Occipital lobe (tissue), 2 donors: ENCODE measurements around the gene ADH1C. TPM values are rescaled to one million over a fixed set of nuclear protein-coding genes. Genes with fewer than 3 reads are reported as not detected.
"Not testable (repeated sequence)": the region's sequence is repeated elsewhere in the genome, so short reads cannot be mapped to it uniquely, and the experiment has no call there.

ENCODE experiments used
- DNase-seq: peaks from one replicate; lab custom pipeline; 2025; lab: John Stamatoyannopoulos, UW
- total RNA-seq: library from RNA; depleted of rRNA; stranded (reverse); fragments of >200 nt; gene quantifications from one replicate; pipeline ENCODE4 v1.2.3, GENCODE V29; 2014

ADH1C gene
- total RNA-seq, 1 donor from 2014 or later = not detected

GRCh38 chr4:99359480-99360204 lies 7.1 kb upstream of the ADH1C start:
- no peak for DNase-seq

GRCh38 chr4:99357948-99358347 lies 5.4 kb upstream of the ADH1C start:
- no peak for DNase-seq

GRCh38 chr4:99356992-99357391 lies 4.4 kb upstream of the ADH1C start:
- DNase-seq = no peak

GRCh38 chr4:99356149-99356548 lies 3.6 kb upstream of the ADH1C start:
- DNase-seq = not testable (repeated sequence)

GRCh38 chr4:99351487-99351886 lies 1.1 kb downstream of the ADH1C start:
- DNase-seq = no peak

GRCh38 chr4:99349338-99349737 lies 3.2 kb downstream of the ADH1C start:
- no peak for DNase-seq

- not testable (repeated sequence) for DNase-seq
Observed at GRCh38 chr4:99342624-99343023, 9.9 kb downstream of the ADH1C start.

- no peak for DNase-seq
Observed at GRCh38 chr4:99341426-99341825, 11.1 kb downstream of the ADH1C start.

GRCh38 chr4:99339172-99339571 lies 13.4 kb downstream of the ADH1C start:
- no peak for DNase-seq

- DNase-seq = no peak
Observed at GRCh38 chr4:99336553-99336952, 16.0 kb downstream of the ADH1C start.

- no peak for DNase-seq
Observed at GRCh38 chr4:99334880-99335279, 17.7 kb downstream of the ADH1C start.

GRCh38 chr4:99330648-99331047 lies 21.9 kb downstream of the ADH1C start:
- DNase-seq = no peak

- DNase-seq = no peak
Observed at GRCh38 chr4:99329876-99330275, 22.7 kb downstream of the ADH1C start.

- no peak for DNase-seq
Observed at GRCh38 chr4:99324979-99325378, 27.6 kb downstream of the ADH1C start.

- DNase-seq = no peak
Observed at GRCh38 chr4:99324361-99324760, 28.2 kb downstream of the ADH1C start.

- no peak for DNase-seq
Observed at GRCh38 chr4:99323756-99324155, 28.8 kb downstream of the ADH1C start.

- DNase-seq = no peak
Observed at GRCh38 chr4:99321241-99322191, 31.0 kb downstream of the ADH1C start, which contains the start of gene ADH1B. TSS of gene ADH1B (minus strand) at chr4:99321401. CDS start at chr4:99321331, 70 bp downstream.

- DNase-seq = not testable (repeated sequence)
Observed at GRCh38 chr4:99317811-99318210, 34.7 kb downstream of the ADH1C start.

- DNase-seq = no peak
Observed at GRCh38 chr4:99317354-99317753, 35.2 kb downstream of the ADH1C start.

GRCh38 chr4:99315839-99316238 lies 36.7 kb downstream of the ADH1C start:
- no peak for DNase-seq

- DNase-seq = no peak
Observed at GRCh38 chr4:99314211-99314610, 38.3 kb downstream of the ADH1C start.

- DNase-seq = no peak
Observed at GRCh38 chr4:99310389-99310788, 42.2 kb downstream of the ADH1C start.
